ENCODE data around the gene AP2A1.

AP2A1 gene

DNA sequence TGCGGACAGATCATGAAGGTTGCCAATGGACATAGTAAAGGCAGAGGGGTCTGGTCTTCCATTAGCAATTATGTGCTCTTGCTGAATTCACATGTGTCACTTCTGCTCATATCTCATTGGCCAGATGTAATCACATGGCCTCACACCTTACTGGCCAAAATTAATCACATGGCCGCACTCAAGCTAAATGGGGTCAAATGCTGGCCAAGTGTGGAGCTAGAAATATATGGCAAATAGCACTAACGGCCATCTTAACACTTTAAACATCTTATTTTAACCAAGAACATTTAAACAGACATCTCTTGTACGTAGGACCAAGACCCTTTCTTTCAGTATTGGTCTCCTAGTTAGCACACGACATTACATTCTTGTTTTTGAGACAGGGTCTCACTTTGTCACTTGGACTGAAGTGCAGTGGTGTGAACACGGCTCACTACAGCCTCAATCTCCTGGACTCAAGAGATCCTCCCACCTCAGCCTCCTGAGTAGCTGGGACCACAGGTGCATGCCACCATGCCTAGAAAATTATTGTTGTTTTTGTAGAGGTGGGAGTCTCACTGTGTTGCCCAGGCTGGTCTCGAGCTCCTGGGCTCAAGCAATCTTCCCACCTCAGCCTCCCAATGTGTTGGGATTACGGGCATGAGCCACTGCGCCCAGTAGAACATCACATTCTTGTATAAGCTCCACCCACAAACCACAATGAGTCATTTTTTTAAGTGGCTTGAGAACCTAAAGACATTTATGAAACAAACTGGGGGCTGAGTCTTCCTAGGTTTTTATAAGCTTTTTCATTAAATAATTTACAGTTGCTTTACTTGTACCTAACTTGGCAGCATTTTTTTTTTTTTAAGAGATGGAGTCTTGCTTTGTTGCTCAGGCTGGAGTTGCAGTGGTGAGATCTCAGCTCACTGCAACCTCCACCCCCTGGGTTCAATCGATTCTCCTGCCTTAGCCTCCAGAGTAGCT is 81.2 kb downstream of the AP2A1 start:
- Histone ChIP-seq H3K4me3 (ENCODE audit: low read depth in 1 of 2, low read length in 2 of 2) (no peak overlapping the region), H3K27me3 (ENCODE audit: control insufficient read depth in 1 of 2, insufficient read depth in 2 of 2, low read length in 2 of 2) (no peaks in the 10 kb centered on the region), H3K36me3 (ENCODE audit: insufficient read depth, low read length) (no peaks in the 10 kb centered on the region), H3K9me3 (ENCODE audit: low read length) (no peaks in the 10 kb centered on the region), H3K4me1 (ENCODE audit: insufficient read depth, low read length) (peaks cover 18% of the 10 kb centered on the region), H3K9ac (ENCODE audit: low read length) (no peak overlapping the region), H3K27ac (ENCODE audit: low read depth, low read length) (no peak overlapping the region)

DNA sequence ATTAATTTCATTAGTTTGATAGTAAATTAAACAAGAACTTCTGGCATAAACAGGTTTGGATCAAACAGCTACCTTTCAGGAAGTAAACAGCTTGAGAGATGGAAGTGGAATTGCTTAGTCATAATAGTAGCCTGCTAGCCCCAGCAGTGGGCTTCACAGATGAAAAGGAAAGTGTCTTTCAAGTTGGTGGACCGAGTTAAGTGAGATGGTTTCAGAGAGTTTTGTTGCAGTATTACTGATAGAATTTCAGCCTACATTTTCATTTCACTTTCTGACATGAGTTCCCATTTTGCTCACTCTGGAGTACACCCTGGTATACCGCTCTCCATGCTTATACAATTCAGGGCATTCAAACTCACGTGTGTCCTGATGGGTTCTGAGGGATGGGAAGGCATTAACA is 82.1 kb downstream of the AP2A1 start:
- Histone ChIP-seq H3K27ac (ENCODE audit: low read depth, low read length) (no peak overlapping the region), H3K9me3 (ENCODE audit: low read length) (no peaks in the 10 kb centered on the region), H3K27me3 (ENCODE audit: control insufficient read depth in 1 of 2, insufficient read depth in 2 of 2, low read length in 2 of 2) (no peaks in the 10 kb centered on the region), H3K4me1 (ENCODE audit: insufficient read depth, low read length) (peaks cover 27% of the 10 kb centered on the region), H3K9ac (ENCODE audit: low read length) (no peak overlapping the region), H3K4me3 (ENCODE audit: low read depth in 1 of 2, low read length in 2 of 2) (peak overlapping the region in 1 of 2 donors; percentile 12), H3K36me3 (ENCODE audit: insufficient read depth, low read length) (no peaks in the 10 kb centered on the region)

DNA sequence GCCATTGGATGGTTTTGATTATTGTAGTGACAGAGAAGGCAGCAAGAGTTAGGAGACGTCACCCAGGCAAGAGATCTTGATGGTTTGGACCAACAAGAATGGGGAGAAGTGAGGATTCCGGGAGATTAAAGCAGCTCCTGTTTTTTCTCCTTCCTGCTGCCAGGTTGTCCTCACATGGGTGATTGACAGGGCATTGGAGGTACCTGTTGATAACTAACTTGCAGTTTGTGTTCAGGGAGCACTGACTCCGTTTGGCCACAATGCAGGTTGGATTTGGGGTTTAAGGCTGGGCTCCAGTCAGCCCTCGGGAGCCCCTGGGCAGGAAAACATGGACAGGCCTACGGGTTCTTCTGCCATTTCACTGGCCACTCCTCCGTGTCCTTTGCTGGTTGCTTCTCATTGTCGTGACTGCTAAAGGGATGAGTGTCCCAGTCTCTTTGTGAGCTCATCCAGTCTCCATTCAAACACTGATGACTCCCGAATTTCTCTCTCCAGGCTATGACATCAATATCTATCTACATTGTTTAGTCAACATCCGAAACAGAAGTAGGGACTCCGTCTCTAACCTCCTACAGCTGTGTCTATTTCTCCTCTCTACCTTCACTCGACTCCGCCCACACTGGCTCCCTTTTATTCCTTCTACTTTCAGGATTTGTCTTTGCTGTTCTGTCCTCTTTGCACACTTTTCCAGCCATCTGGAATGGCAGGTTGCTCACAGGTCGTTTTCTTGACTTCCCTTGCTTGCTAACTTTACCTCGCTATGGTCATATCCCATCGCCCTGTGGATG is 82.8 kb downstream of the AP2A1 start:
- Histone ChIP-seq H3K4me3 (ENCODE audit: low read depth in 1 of 2, low read length in 2 of 2) (peak overlapping the region; percentile 12 to 70), H3K9ac (ENCODE audit: low read length) (no peak overlapping the region), H3K36me3 (ENCODE audit: insufficient read depth, low read length) (no peaks in the 10 kb centered on the region), H3K27ac (ENCODE audit: low read depth, low read length) (peak overlapping the region; percentile 95), H3K4me1 (ENCODE audit: insufficient read depth, low read length) (peaks cover 27% of the 10 kb centered on the region), H3K27me3 (ENCODE audit: control insufficient read depth in 1 of 2, insufficient read depth in 2 of 2, low read length in 2 of 2) (no peaks in the 10 kb centered on the region), H3K9me3 (ENCODE audit: low read length) (no peaks in the 10 kb centered on the region)

DNA sequence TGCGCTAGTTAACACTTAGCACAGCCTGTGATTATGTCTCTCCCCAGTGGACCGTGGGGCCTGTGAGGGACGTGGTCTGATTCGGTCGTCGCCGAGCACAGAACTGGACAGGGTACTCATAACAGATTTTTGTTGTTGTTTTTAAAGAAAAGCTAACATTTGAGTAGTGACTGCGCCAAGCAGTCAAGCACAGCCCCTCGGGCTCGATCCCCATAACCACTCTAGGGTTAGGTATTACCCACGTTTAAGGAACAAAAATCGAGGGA is 83.4 kb downstream of the AP2A1 start:
- Histone ChIP-seq H3K9me3 (ENCODE audit: low read length) (no peaks in the 10 kb centered on the region), H3K9ac (ENCODE audit: low read length) (no peak overlapping the region), H3K4me1 (ENCODE audit: insufficient read depth, low read length) (peaks cover 27% of the 10 kb centered on the region), H3K36me3 (ENCODE audit: insufficient read depth, low read length) (no peaks in the 10 kb centered on the region), H3K4me3 (ENCODE audit: low read depth in 1 of 2, low read length in 2 of 2) (peak overlapping the region in 1 of 2 donors; percentile 70), H3K27ac (ENCODE audit: low read depth, low read length) (peak overlapping the region; percentile 95), H3K27me3 (ENCODE audit: control insufficient read depth in 1 of 2, insufficient read depth in 2 of 2, low read length in 2 of 2) (no peaks in the 10 kb centered on the region)

DNA sequence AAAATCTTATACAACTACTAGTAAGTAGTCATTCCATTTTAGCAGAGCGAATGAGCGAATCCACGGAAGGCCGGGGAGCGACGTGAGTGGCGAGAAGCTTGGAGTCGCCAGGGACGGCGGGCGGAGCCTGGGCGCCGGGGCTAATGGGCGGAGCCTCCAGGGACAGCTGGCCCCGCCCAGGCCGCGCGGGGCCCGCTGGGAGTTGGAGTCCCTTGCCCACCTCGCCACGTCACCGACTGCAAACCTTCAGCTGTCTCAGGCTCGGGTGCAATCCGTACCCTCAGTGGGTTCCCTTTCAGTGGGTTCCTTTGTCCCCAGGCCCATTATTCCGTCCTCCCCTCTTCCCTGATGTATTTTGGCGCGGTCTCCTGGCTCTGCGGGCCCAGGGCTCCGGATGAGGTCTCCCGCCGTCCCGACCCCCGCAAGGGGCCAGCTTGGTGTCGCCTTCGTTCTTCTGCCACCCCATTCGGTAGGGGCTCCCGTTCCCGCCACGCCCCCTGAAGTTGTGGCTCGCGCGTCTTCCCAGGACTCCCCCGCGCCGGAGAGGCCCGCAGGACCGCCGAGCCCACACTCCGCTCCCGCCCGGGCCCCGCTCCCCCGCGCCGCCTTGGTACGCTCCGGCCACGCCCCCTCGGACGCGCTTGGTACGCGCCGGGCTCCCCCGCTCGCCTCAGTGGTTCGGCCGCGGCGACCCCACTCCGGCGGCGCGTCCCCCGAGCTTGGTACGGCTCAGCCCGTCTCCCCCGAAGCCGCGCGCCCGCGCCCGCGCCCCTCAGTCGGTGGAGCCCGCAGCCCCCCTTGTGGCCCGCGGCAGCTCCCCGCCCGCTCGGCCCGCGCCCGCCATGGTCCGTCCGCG is 83.9 kb downstream of the AP2A1 start, which contains the start of gene PTOV1:
Gene PTOV1 (plus strand): TSS at position 673 of the 856 bp plus-strand sequence.
- H3K4me1 ChIP-seq (ENCODE audit: insufficient read depth, low read length), result peaks cover 27% of the 10 kb centered on the region
- no peaks in the 10 kb centered on the region for H3K9me3 ChIP-seq (ENCODE audit: low read length)
- H3K9ac ChIP-seq (ENCODE audit: low read length), result peak within 1 kb of the TSS; percentile 83
- H3K4me3 ChIP-seq (ENCODE audit: low read depth in 1 of 2, low read length in 2 of 2), result peak within 1 kb of the TSS; percentile 66 to 70
- H3K27ac ChIP-seq (ENCODE audit: low read depth, low read length), result peak within 1 kb of the TSS; percentile 95
- H3K27me3 ChIP-seq (ENCODE audit: control insufficient read depth in 1 of 2, insufficient read depth in 2 of 2, low read length in 2 of 2), result no peaks in the 10 kb centered on the region
- peaks cover 5% of the 10 kb centered on the region for H3K36me3 ChIP-seq (ENCODE audit: insufficient read depth, low read length)

DNA sequence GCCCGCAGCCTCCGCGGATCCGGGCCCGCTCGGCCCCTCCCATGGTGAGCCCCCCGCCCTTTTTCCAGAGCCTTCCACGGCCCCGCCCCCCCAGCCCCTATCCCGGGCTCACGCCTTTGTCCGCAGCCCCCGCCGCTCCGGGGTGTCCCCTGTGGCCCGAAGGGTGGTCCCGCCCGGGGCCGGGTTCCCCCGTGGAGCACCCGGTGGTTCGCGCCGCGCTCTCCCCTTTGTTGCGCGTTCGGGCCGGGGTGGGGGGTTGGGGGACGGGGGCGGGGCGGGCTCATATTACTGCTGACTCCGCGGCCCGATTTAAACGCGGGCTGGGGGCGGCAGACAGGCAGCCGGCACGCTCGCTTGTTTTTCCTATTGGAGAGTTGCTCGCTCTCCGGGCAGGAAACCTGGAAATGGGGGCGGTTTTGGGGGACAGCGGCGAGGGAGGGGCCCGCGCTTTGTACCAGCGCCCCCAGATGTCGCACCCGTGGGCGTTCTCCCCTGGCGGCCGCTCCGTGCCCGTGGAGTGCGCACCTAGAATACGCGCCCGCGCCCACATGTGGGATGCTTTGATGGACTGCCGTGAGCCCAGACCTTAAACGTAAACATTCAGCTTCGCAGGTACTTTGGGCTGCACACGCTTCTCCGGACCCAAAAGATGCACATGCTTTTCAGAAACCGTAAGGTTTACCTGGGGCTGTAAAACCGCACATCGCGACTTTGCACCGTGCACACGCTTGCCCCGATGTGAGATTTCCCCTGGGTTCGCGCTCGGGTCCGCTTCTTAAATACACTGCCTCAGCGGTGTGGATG is 84.9 kb downstream of the AP2A1 start:
- no peaks in the 10 kb centered on the region for H3K9me3 ChIP-seq (ENCODE audit: low read length)
- H3K4me3 ChIP-seq (ENCODE audit: low read depth in 1 of 2, low read length in 2 of 2), result peak overlapping the region; percentile 53 to 70
- peaks cover 27% of the 10 kb centered on the region for H3K4me1 ChIP-seq (ENCODE audit: insufficient read depth, low read length)
- H3K36me3 ChIP-seq (ENCODE audit: insufficient read depth, low read length), result peaks cover 6% of the 10 kb centered on the region
- H3K27ac ChIP-seq (ENCODE audit: low read depth, low read length), result peak overlapping the region; percentile 95
- H3K9ac ChIP-seq (ENCODE audit: low read length), result no peak overlapping the region
- no peaks in the 10 kb centered on the region for H3K27me3 ChIP-seq (ENCODE audit: control insufficient read depth in 1 of 2, insufficient read depth in 2 of 2, low read length in 2 of 2)

DNA sequence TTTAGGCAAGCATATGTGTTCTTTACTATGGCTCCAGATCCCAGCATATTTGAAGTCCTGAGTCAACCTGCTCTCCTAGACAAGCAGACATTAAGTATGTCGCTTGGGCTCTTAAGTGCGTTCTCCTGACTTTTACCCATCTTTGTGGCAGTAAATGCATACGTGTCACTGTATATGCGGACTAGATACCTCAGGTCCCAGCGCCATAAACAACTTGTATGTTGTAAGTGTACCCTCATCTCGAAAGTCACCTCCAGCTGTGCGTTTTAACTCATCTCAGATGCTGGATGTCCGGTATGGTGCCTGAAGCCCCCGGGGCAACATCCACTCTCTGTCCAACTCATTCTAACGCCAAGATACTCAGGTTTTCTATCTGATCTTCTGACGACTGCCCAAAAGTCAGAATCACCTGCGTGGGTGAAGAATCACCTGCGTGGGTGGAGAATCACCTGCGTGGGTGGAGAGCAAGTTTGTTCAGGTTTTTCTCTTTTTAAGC is 85.9 kb downstream of the AP2A1 start:
- H3K27me3 ChIP-seq (ENCODE audit: control insufficient read depth in 1 of 2, insufficient read depth in 2 of 2, low read length in 2 of 2), result no peaks in the 10 kb centered on the region
- H3K36me3 ChIP-seq (ENCODE audit: insufficient read depth, low read length), result peaks cover 12% of the 10 kb centered on the region
- peak overlapping the region; percentile 53 to 68 for H3K4me3 ChIP-seq (ENCODE audit: low read depth in 1 of 2, low read length in 2 of 2)
- H3K9me3 ChIP-seq (ENCODE audit: low read length), result no peaks in the 10 kb centered on the region
- peaks cover 27% of the 10 kb centered on the region for H3K4me1 ChIP-seq (ENCODE audit: insufficient read depth, low read length)
- H3K9ac ChIP-seq (ENCODE audit: low read length), result no peak overlapping the region
- peak overlapping the region; percentile 49 for H3K27ac ChIP-seq (ENCODE audit: low read depth, low read length)

DNA sequence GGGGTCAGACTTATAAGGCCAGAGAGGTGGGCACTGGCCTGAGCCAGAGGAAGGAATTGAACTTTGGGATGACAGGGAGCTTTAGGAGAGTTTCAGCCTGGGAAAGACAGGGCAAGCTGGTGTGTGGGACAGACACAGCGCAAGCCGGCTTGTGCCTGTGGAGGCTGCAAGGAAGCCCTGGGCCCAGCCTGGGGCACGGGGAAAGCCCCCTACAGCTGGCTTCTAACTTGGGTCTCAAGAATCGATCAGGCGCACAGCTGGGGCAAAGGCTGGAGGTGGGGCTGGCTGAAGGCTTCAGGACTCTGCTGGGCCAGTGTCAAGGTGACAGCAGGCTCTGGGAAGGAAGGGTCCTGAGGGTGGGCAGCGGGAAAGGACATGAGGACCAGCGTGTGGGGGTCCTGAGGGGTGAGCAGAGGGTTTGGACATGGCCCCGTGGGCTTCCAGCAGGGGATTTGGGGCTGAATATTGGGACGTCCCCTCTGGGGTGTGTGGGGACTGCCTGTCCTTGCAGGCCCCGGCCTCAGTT is 87.1 kb downstream of the AP2A1 start:
- Histone ChIP-seq H3K4me3 (ENCODE audit: low read depth in 1 of 2, low read length in 2 of 2) (no peak overlapping the region), H3K36me3 (ENCODE audit: insufficient read depth, low read length) (peaks cover 14% of the 10 kb centered on the region), H3K4me1 (ENCODE audit: insufficient read depth, low read length) (peaks cover 27% of the 10 kb centered on the region), H3K27me3 (ENCODE audit: control insufficient read depth in 1 of 2, insufficient read depth in 2 of 2, low read length in 2 of 2) (no peaks in the 10 kb centered on the region), H3K9ac (ENCODE audit: low read length) (no peak overlapping the region), H3K9me3 (ENCODE audit: low read length) (no peaks in the 10 kb centered on the region), H3K27ac (ENCODE audit: low read depth, low read length) (no peak overlapping the region)

DNA sequence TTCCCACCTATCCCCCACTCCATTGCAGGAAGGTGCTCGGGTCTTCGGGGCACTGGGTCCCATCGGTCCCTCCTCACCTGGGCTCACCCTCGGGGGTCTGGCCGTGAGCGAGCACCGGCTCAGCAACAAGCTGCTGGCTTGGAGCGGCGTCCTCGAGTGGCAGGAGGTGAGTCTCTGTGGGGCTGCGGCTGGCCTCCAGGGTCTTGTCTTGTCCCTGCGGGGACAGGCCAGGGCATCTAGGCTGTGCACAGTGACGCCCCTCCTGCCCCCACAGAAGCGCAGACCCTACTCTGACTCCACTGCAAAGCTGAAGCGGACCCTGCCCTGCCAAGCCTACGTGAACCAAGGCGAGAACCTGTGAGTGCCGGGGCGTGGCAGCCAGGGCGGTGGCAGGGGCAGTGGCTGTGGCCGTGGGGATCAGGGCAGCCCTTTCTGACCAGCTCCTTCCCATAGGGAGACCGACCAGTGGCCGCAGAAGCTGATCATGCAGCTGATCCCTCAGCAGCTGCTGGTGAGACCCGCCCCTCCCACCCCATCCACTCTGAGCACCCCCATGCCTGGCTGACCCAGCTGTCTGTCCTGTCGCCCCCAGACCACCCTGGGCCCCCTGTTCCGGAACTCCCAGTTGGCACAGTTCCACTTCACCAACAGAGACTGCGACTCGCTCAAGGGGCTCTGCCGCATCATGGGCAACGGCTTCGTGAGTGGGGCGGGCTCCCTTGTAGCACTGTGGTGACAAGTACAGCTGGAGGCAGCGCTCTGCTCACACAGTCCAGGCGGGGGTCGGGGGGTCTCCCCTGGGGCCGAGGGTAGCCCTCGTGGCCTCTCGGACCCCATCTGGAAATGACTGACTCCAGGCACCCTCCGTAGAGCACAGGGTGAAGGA is 87.8 kb downstream of the AP2A1 start:
- H3K4me3 ChIP-seq (ENCODE audit: low read depth in 1 of 2, low read length in 2 of 2), result no peak overlapping the region
- H3K27ac ChIP-seq (ENCODE audit: low read depth, low read length), result no peak overlapping the region
- no peaks in the 10 kb centered on the region for H3K27me3 ChIP-seq (ENCODE audit: control insufficient read depth in 1 of 2, insufficient read depth in 2 of 2, low read length in 2 of 2)
- no peak overlapping the region for H3K9ac ChIP-seq (ENCODE audit: low read length)
- peaks cover 14% of the 10 kb centered on the region for H3K36me3 ChIP-seq (ENCODE audit: insufficient read depth, low read length)
- peaks cover 27% of the 10 kb centered on the region for H3K4me1 ChIP-seq (ENCODE audit: insufficient read depth, low read length)
- H3K9me3 ChIP-seq (ENCODE audit: low read length), result no peaks in the 10 kb centered on the region
